Parathyroid adenoma (tissue), 2 donors: Measurements from ENCODE around the gene ALAS1.

Source experiments
- H2AFZ ChIP-seq: fragments of 300-600 bp; sonication (generic); one replicate; pipeline ENCODE4 v1.7.0; 2017; ENCODE audit warnings: antibody characterized with exemption, mild to moderate bottlenecking
- H3K27ac ChIP-seq: fragments of 300-600 bp; sonication (generic); one replicate; pipeline ENCODE4 v1.7.0; 2017
- H3K27me3 ChIP-seq: fragments of 300-600 bp; sonication (generic); one replicate; pipeline ENCODE4 v1.7.0; 2017; ENCODE audit warnings: low read length; ENCODE audit not compliant: control insufficient read depth, insufficient read depth
- H3K36me3 ChIP-seq: fragments of 300-600 bp; sonication (generic); one replicate; pipeline ENCODE4 v1.7.0; 2017; ENCODE audit warnings: low read length; ENCODE audit not compliant: control insufficient read depth, insufficient read depth
- H3K4me1 ChIP-seq: fragments of 300-600 bp; sonication (generic); one replicate; pipeline ENCODE4 v1.7.0; 2017; ENCODE audit warnings: control low read depth
- H3K4me2 ChIP-seq: fragments of 300-600 bp; sonication (generic); one replicate; pipeline ENCODE4 v1.7.0; 2017; ENCODE audit warnings: low read length
- H3K4me3 ChIP-seq: fragments of 300-600 bp; sonication (generic); one replicate; pipeline ENCODE4 v1.7.0; 2017; ENCODE audit warnings: low read depth, low read length
- H3K79me2 ChIP-seq: fragments of 300-600 bp; sonication (generic); one replicate; pipeline ENCODE4 v1.7.0; 2017; ENCODE audit warnings: control low read depth
- H3K9ac ChIP-seq: fragments of 300-600 bp; sonication (generic); one replicate; pipeline ENCODE4 v1.7.0; 2017; ENCODE audit warnings: mild to moderate bottlenecking
- H3K9me3 ChIP-seq: fragments of 300-600 bp; sonication (generic); one replicate; pipeline ENCODE4 v1.7.0; 2017; ENCODE audit warnings: low read length; ENCODE audit not compliant: control insufficient read depth
- CTCF ChIP-seq: fragments of 300-600 bp; sonication (generic); IDR thresholded peaks from one replicate; pipeline ENCODE4 v1.7.0; 2017; ENCODE audit warnings: antibody characterized with exemption, mild to moderate bottlenecking
- donor health status: primary hyperparathyroidism.

Gene ALAS1

GRCh38 chr3:52247409-52248164 lies 49.6 kb downstream of the ALAS1 start:
- Histone ChIP-seq H3K4me2 (no peak overlapping the region), H3K36me3 (no peaks in the 10 kb centered on the region), H3K9me3 (no peaks in the 10 kb centered on the region), H2AFZ (no peak overlapping the region), H3K27me3 (no peaks in the 10 kb centered on the region), H3K79me2 (no peaks in the 10 kb centered on the region), H3K4me3 (no peak overlapping the region), H3K4me1 (no peaks in the 10 kb centered on the region), H3K27ac (no peak overlapping the region), H3K9ac (no peak overlapping the region)
- no peak for TF ChIP-seq CTCF

GRCh38 chr3:52248165-52248541 lies 50.2 kb downstream of the ALAS1 start:
- Histone ChIP-seq H3K27me3 (no peaks in the 10 kb centered on the region), H2AFZ (no peak overlapping the region), H3K27ac (no peak overlapping the region), H3K9ac (no peak overlapping the region), H3K36me3 (no peaks in the 10 kb centered on the region), H3K4me3 (no peak overlapping the region), H3K79me2 (no peaks in the 10 kb centered on the region), H3K4me2 (no peak overlapping the region), H3K4me1 (no peaks in the 10 kb centered on the region), H3K9me3 (no peaks in the 10 kb centered on the region)
- no peak for TF ChIP-seq CTCF

GRCh38 chr3:52248816-52249547 lies 51.0 kb downstream of the ALAS1 start:
- Histone ChIP-seq H2AFZ (no peak overlapping the region), H3K9ac (no peak overlapping the region), H3K4me3 (no peak overlapping the region), H3K4me2 (no peak overlapping the region), H3K4me1 (no peaks in the 10 kb centered on the region), H3K27me3 (no peaks in the 10 kb centered on the region), H3K36me3 (no peaks in the 10 kb centered on the region), H3K9me3 (no peaks in the 10 kb centered on the region), H3K27ac (no peak overlapping the region), H3K79me2 (no peaks in the 10 kb centered on the region)
- no peak for TF ChIP-seq CTCF

- Histone ChIP-seq H3K27ac (no peak overlapping the region), H3K4me2 (no peak overlapping the region), H2AFZ (no peak overlapping the region), H3K27me3 (no peaks in the 10 kb centered on the region), H3K9ac (no peak overlapping the region), H3K79me2 (no peaks in the 10 kb centered on the region), H3K4me3 (no peak overlapping the region), H3K9me3 (no peaks in the 10 kb centered on the region), H3K4me1 (no peaks in the 10 kb centered on the region), H3K36me3 (no peaks in the 10 kb centered on the region)
- TF ChIP-seq CTCF = no peak
These were observed 51.7 kb downstream of the ALAS1 start for GRCh38 chr3:52249683-52250082.
